Measurements from ENCODE around the gene GZMM.
A peak's percentile ranks its signal among the peaks of the same experiment; 100 is the strongest.

Gene GZMM

DNA sequence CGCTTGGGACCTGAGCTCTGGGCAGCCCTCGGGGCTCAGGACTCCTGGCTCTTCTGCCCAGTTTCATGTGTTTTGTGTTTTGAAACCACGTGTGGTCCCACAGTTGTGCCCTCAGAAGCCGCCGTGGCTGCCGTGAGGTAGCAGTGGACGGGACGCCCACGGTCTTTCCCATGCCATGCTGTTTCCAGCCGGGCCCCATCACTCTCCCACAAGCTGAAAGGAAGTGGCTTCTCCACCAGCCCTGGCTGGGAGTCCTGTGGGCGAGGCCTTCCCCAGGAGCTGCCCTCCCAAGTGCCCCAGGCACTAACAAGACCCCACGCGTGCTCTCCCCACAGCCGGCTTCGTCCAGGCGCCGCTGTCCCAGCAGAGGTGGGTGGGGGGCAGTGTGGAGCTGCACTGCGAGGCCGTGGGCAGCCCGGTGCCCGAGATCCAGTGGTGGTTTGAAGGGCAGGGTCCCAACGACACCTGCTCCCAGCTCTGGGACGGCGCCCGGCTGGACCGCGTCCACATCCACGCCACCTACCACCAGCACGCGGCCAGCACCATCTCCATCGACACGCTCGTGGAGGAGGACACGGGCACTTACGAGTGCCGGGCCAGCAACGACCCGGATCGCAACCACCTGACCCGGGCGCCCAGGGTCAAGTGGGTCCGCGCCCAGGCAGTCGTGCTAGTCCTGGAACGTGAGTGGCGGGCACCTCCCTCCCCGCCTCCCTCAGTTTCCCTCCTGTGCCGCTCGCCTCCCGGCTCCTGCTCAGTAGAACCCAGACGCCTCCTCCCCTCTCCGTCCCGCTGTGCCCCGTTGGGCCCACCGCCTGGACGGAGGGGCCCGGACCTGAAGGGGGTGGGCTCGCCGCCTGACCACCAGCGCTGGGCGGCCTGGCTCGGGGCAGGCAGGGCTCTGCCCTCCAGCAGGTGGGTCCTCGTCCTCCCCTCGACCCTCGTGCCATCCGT is 33.9 kb downstream of the GZMM start:
- no peak for TF ChIP-seq CTCF (IDR thresholded peaks at IDR 0.05)
- Mint-ChIP-seq H3K27ac (no peak overlapping the region), H3K9me3 (no peaks in the 10 kb centered on the region), H3K4me1 (peaks cover 46% of the 10 kb centered on the region), H3K27me3 (ENCODE audit: low read depth, poor library complexity) (peaks cover 3% of the 10 kb centered on the region), H3K4me3 (no peak overlapping the region), H3K36me3 (ENCODE audit: low read depth) (no peaks in the 10 kb centered on the region)
- DNase-seq, result no peak

DNA sequence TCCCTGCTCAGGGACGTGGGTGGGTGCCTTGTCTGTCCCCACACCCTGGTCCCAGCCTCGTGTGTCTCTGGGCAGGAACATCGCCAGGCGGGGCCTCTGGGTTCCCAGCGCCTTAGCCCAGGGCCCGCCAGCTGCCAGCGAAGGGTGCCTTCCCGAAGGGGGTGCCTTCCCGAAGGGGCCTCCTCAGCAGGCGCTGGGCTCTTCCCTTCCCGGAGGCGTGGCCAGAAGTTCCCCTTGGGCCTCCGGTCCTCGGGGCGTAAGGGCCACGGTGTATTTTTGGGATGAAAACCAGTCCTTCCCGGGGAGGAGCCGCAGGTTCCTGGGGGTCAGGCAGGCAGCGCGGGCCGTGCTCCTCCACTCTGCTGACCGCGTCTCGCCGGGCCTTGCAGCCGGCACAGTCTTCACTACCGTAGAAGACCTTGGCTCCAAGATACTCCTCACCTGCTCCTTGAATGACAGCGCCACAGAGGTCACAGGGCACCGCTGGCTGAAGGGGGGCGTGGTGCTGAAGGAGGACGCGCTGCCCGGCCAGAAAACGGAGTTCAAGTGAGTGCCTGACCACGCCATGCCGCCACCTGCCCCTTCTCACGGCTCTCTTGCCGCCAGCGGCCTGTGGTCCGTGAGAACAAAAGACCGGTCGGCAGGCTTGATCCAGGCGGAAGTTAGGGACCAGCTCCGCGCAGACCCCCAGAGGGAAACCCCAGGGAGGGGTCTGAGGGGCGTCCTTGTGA is 35.4 kb downstream of the GZMM start:
- TF ChIP-seq CTCF (IDR thresholded peaks at IDR 0.05), result no peak
- Mint-ChIP-seq H3K36me3 (ENCODE audit: low read depth) (no peaks in the 10 kb centered on the region), H3K9me3 (no peaks in the 10 kb centered on the region), H3K4me3 (no peak overlapping the region), H3K27me3 (ENCODE audit: low read depth, poor library complexity) (peaks cover 3% of the 10 kb centered on the region), H3K4me1 (peaks cover 46% of the 10 kb centered on the region), H3K27ac (peak overlapping the region; percentile 74)
- DNase-seq, result no peak

- Mint-ChIP-seq H3K9me3 (no peaks in the 10 kb centered on the region), H3K4me1 (peaks cover 41% of the 10 kb centered on the region), H3K36me3 (ENCODE audit: low read depth) (no peaks in the 10 kb centered on the region), H3K27ac (no peak overlapping the region), H3K27me3 (ENCODE audit: low read depth, poor library complexity) (peaks cover 3% of the 10 kb centered on the region), H3K4me3 (no peak overlapping the region)
- DNase-seq, result no peak
- no peak for TF ChIP-seq CTCF (IDR thresholded peaks at IDR 0.05)
Observed at GRCh38 chr19:579842-580155, 35.9 kb downstream of the GZMM start.

GRCh38 chr19:580274-580835 is 36.5 kb downstream of the GZMM start:
- Mint-ChIP-seq H3K27ac (no peak overlapping the region), H3K4me3 (no peak overlapping the region), H3K4me1 (peaks cover 35% of the 10 kb centered on the region), H3K36me3 (ENCODE audit: low read depth) (no peaks in the 10 kb centered on the region), H3K27me3 (ENCODE audit: low read depth, poor library complexity) (peaks cover 3% of the 10 kb centered on the region), H3K9me3 (no peaks in the 10 kb centered on the region)
- no peak for DNase-seq
- no peak for TF ChIP-seq CTCF (IDR thresholded peaks at IDR 0.05)

- no peak overlapping the region for H3K27ac Mint-ChIP-seq
- H3K9me3 Mint-ChIP-seq, result no peaks in the 10 kb centered on the region
- H3K36me3 Mint-ChIP-seq (ENCODE audit: low read depth), result no peaks in the 10 kb centered on the region
- H3K4me3 Mint-ChIP-seq, result no peak overlapping the region
- no peak for DNase-seq
- H3K27me3 Mint-ChIP-seq (ENCODE audit: low read depth, poor library complexity), result peaks cover 3% of the 10 kb centered on the region
- peaks cover 23% of the 10 kb centered on the region for H3K4me1 Mint-ChIP-seq
- TF ChIP-seq CTCF (IDR thresholded peaks at IDR 0.05), result no peak
Observed at GRCh38 chr19:581399-582111, 37.7 kb downstream of the GZMM start.

All from nephron progenitor cell (in vitro differentiated cells).